ENCODE data around the gene TMPRSS5.

TMPRSS5 gene

GRCh38 chr11:113663567-113663966 lies 42.5 kb downstream of the TMPRSS5 start:
- TF ChIP-seq CTCF (IDR thresholded peaks at IDR 0.05; ENCODE audit: borderline replicate concordance, insufficient read depth, low read depth, low read length): no peak
- no peak overlapping the region for H3K4me3 ChIP-seq (ENCODE audit: low read depth, low read length)

GRCh38 chr11:113655771-113656170 lies 50.3 kb downstream of the TMPRSS5 start:
- TF ChIP-seq CTCF (IDR thresholded peaks at IDR 0.05; ENCODE audit: borderline replicate concordance, insufficient read depth, low read depth, low read length): no peak
- H3K4me3 ChIP-seq (ENCODE audit: low read depth, low read length): no peak overlapping the region

GRCh38 chr11:113651023-113651422 lies 55.1 kb downstream of the TMPRSS5 start:
- no peak for TF ChIP-seq CTCF (IDR thresholded peaks at IDR 0.05; ENCODE audit: borderline replicate concordance, insufficient read depth, low read depth, low read length)

GRCh38 chr11:113649311-113649710 lies 56.8 kb downstream of the TMPRSS5 start:
- no peak for TF ChIP-seq CTCF (IDR thresholded peaks at IDR 0.05; ENCODE audit: borderline replicate concordance, insufficient read depth, low read depth, low read length)
- no peak overlapping the region for H3K4me3 ChIP-seq (ENCODE audit: low read depth, low read length)

More at GRCh38 chr11:113651023-113651422, 55.1 kb downstream of the TMPRSS5 start:
- no peak overlapping the region for H3K4me3 ChIP-seq (ENCODE audit: low read depth, low read length)

GRCh38 chr11:113647856-113648255 lies 58.3 kb downstream of the TMPRSS5 start:
- TF ChIP-seq CTCF (IDR thresholded peaks at IDR 0.05; ENCODE audit: borderline replicate concordance, insufficient read depth, low read depth, low read length): no peak
- H3K4me3 ChIP-seq (ENCODE audit: low read depth, low read length): no peak overlapping the region

- TF ChIP-seq CTCF (IDR thresholded peaks at IDR 0.05; ENCODE audit: borderline replicate concordance, insufficient read depth, low read depth, low read length): no peak
- H3K4me3 ChIP-seq (ENCODE audit: low read depth, low read length): no peak overlapping the region
Measured at GRCh38 chr11:113647108-113647507, 59.0 kb downstream of the TMPRSS5 start.

- no peak overlapping the region for H3K4me3 ChIP-seq (ENCODE audit: low read depth, low read length)
- TF ChIP-seq CTCF (IDR thresholded peaks at IDR 0.05; ENCODE audit: borderline replicate concordance, insufficient read depth, low read depth, low read length): no peak
Measured at GRCh38 chr11:113645593-113646349, 60.3 kb downstream of the TMPRSS5 start.

Data from GM12875 (cell line).